A549 (cell line): ENCODE measurements around the gene ARSD. TPM values are rescaled to one million over a fixed set of nuclear protein-coding genes. Genes with fewer than 3 reads are reported as not detected.
"Not testable (repeated sequence)": the region's sequence is repeated elsewhere in the genome, so short reads cannot be mapped to it uniquely, and the experiment has no call there.

Experiments
- ATAC-seq, 2 experiments: fragments of 200-7000 bp in 1 of 2; fragments of >200 bp in 1 of 2; cut with Nextera tagmentation in 1 of 2; cut with Tn5 transposase in 1 of 2; 3 replicates each; pipeline versions ENCODE4 v1.8.0 to v1.9.1; 2018 to 2020; ENCODE audit warnings: mild to moderate bottlenecking in 1 of 2, moderate library complexity in 1 of 2
- CTCF ChIA-PET: fragments of 300-600 bp; sonication (Branson Sonifier 250); formaldehyde crosslinking; extraction: SDS; loops from one replicate; lab custom pipeline; 2021; ENCODE audit warnings: antibody characterized with exemption, inconsistent platforms; lab: Yijun Ruan, JAX
- POLR2A ChIA-PET: fragments of 350-600 bp; formaldehyde crosslinking; extraction: SDS; loops from one replicate; lab custom pipeline; 2021; ENCODE audit warnings: antibody characterized with exemption, inconsistent platforms; lab: Yijun Ruan, JAX
- DNase-seq, 2 experiments: peaks; one replicate each; pipeline versions ENCODE4 v3.0.0 to v3.0.0-alpha.2; 2011 to 2016; ENCODE audit warnings: low read depth in 1 of 2, low spot score in 1 of 2
- FAIRE-seq: peaks from 2 replicates; lab custom pipeline; 2011; peaks lifted over from hg19 to GRCh38; lab: Jason Lieb, UNC
- H3K27ac ChIP-seq, 2 experiments: fragments of >200 bp; sonication (Bioruptor Twin); formaldehyde crosslinking; 3 replicates each; pipeline ENCODE4 v1.5.1; 2016 to 2017
- H3K4me1 ChIP-seq: fragments of >200 bp; sonication (Bioruptor Twin); formaldehyde crosslinking; 3 replicates; pipeline ENCODE4 v1.6.1; 2016
- H3K4me2 ChIP-seq: fragments of >200 bp; sonication (Bioruptor Twin); formaldehyde crosslinking; 3 replicates; pipeline ENCODE4 v1.6.1; 2016
- H3K4me3 ChIP-seq: fragments of >200 bp; sonication (Bioruptor Twin); formaldehyde crosslinking; 3 replicates; pipeline ENCODE4 v1.5.1; 2016
- H3K9me3 ChIP-seq: fragments of >200 bp; sonication (Bioruptor Twin); formaldehyde crosslinking; 3 replicates; pipeline ENCODE4 v1.6.1; 2016
- CBX2 ChIP-seq: fragments of 200-600 bp; sonication (generic); IDR thresholded peaks from 2 replicates; pipeline ENCODE4 v1.6.1; 2016; ENCODE audit warnings: low read depth, mild to moderate bottlenecking, borderline replicate concordance
- CEBPB ChIP-seq, 2 experiments: fragments of >200 bp in 1 of 2; sonication (Bioruptor Twin) in 1 of 2; formaldehyde crosslinking in 1 of 2; IDR thresholded peaks; 2 replicates each; pipeline ENCODE4 v1.6.1; 2012 to 2016
- EHMT2 ChIP-seq: fragments of 200-600 bp; sonication (generic); IDR thresholded peaks from 2 replicates; pipeline ENCODE4 v1.6.1; 2016; ENCODE audit warnings: antibody characterized with exemption, low read depth, mild to moderate bottlenecking, moderate library complexity
- EP300 ChIP-seq, 2 experiments: fragments of >200 bp; sonication (Bioruptor Twin); formaldehyde crosslinking; IDR thresholded peaks; 2 replicates in 1 of 2; 3 replicates in 1 of 2; pipeline ENCODE4 v1.6.1; 2016 to 2017
- ESRRA ChIP-seq: fragments of 150-350 bp; IDR thresholded peaks from 2 replicates; pipeline ENCODE4 v1.6.1; 2014; ENCODE audit warnings: mild to moderate bottlenecking, low read length, borderline replicate concordance
- FOSB ChIP-seq: fragments of 250-450 bp; sonication (Bioruptor Pico); IDR thresholded peaks from 2 replicates; pipeline ENCODE4 v1.5.0; 2020; ENCODE audit warnings: mild to moderate bottlenecking, moderate library complexity
- FOSL2 ChIP-seq, 2 experiments: fragments of 450-650 bp in 1 of 2; fragments of >200 bp in 1 of 2; sonication (Bioruptor Twin) in 1 of 2; formaldehyde crosslinking; IDR thresholded peaks; 2 replicates each; pipeline versions ENCODE4 v1.5.0 to v1.6.1; 2016 to 2020; ENCODE audit warnings: mild to moderate bottlenecking in 1 of 2, moderate library complexity in 1 of 2
- FOXS1 ChIP-seq: fragments of 250-450 bp; sonication (Bioruptor Pico); IDR thresholded peaks from 2 replicates; pipeline ENCODE4 v1.5.0; 2020; ENCODE audit warnings: mild to moderate bottlenecking, moderate library complexity
- HES2 ChIP-seq: fragments of >200 bp; sonication (Bioruptor Twin); formaldehyde crosslinking; IDR thresholded peaks from 2 replicates; pipeline ENCODE4 v1.6.1; 2016
- HEYL ChIP-seq: fragments of 250-450 bp; sonication (Bioruptor Pico); IDR thresholded peaks from 2 replicates; pipeline ENCODE4 v1.8.0; 2021; ENCODE audit warnings: mild to moderate bottlenecking, moderate library complexity
- HMGXB4 ChIP-seq: fragments of 250-450 bp; sonication (Bioruptor Pico); IDR thresholded peaks from 2 replicates; pipeline ENCODE4 v1.5.0; 2021; ENCODE audit warnings: mild to moderate bottlenecking, moderate library complexity, borderline replicate concordance
- HOXB13 ChIP-seq: fragments of 250-450 bp; sonication (Bioruptor Pico); IDR thresholded peaks from 2 replicates; pipeline ENCODE4 v1.5.0; 2020; ENCODE audit warnings: low read depth, mild to moderate bottlenecking, moderate library complexity
- MAZ ChIP-seq: fragments of 150-350 bp; IDR thresholded peaks from 2 replicates; pipeline ENCODE4 v1.6.1; 2014; ENCODE audit warnings: antibody characterized with exemption, low read depth, low read length, borderline replicate concordance
- MYC ChIP-seq: IDR thresholded peaks from 2 replicates; pipeline ENCODE4 v1.6.1; 2012; ENCODE audit warnings: mild to moderate bottlenecking, inconsistent platforms, low read length, improper control_type of control experiment, borderline replicate concordance
- NR3C1 ChIP-seq: fragments of >200 bp; sonication (Bioruptor Twin); formaldehyde crosslinking; IDR thresholded peaks from 3 replicates; pipeline ENCODE4 v1.6.1; 2017
- PBX3 ChIP-seq: IDR thresholded peaks from 2 replicates; pipeline ENCODE4 v1.6.1; 2012
- RARB ChIP-seq: fragments of 250-450 bp; sonication (Bioruptor Pico); IDR thresholded peaks from 2 replicates; pipeline ENCODE4 v1.8.0; 2021; ENCODE audit warnings: mild to moderate bottlenecking, moderate library complexity
- RCOR1 ChIP-seq: fragments of 150-350 bp; IDR thresholded peaks from 2 replicates; pipeline ENCODE4 v1.6.1; 2014; ENCODE audit warnings: antibody characterized with exemption, low read length, low read depth
- RFX5 ChIP-seq: fragments of 450-650 bp; IDR thresholded peaks from 2 replicates; pipeline ENCODE4 v1.7.1; 2014; ENCODE audit warnings: antibody characterized with exemption, mild to moderate bottlenecking, moderate library complexity
- RNF2 ChIP-seq: fragments of 200-600 bp; sonication (generic); IDR thresholded peaks from 2 replicates; pipeline ENCODE4 v1.6.1; 2016; ENCODE audit warnings: low read depth, mild to moderate bottlenecking, antibody characterized with exemption, moderate library complexity, borderline replicate concordance
- SREBF2 ChIP-seq: fragments of 450-650 bp; IDR thresholded peaks from 2 replicates; pipeline ENCODE4 v1.6.1; 2014; ENCODE audit warnings: mild to moderate bottlenecking, moderate library complexity
- USF2 ChIP-seq: fragments of 450-650 bp; IDR thresholded peaks from 2 replicates; pipeline ENCODE4 v1.6.1; 2014; ENCODE audit warnings: antibody characterized with exemption
- WGBS: methylation state at CpG from one replicate; pipeline ENCODE4 v1.1.6; 2017; ENCODE audit errors: missing lambda C conversion rate; 5-methylcytosine and 5-hydroxymethylcytosine counted together
- polyA plus RNA-seq, 4 experiments: library from polyadenylated mRNA; depleted of rRNA in 3 of 4; stranded (reverse); fragments of >200 nt; fragmentation: RNase III in 1 of 4; extraction: RNeasy Plus Mini Kit Qiagen cat#74134 plus additional on column Dnase treatment in 1 of 4; gene quantifications; 2 replicates in 3 of 4; 3 replicates in 1 of 4; pipeline ENCODE4 v1.2.3, GENCODE V29; 2011 to 2017

Gene ARSD
- polyA plus RNA-seq, 2 of the 4 experiments (the other 2 are of a cell fraction), result 9.9 to 17.4 TPM

GRCh38 chrX:2955838-2956237, 26.7 kb upstream of the ARSD start:
- no peak for DNase-seq
- Histone ChIP-seq H3K4me3 (no peak overlapping the region), H3K27ac (no peak overlapping the region), H3K4me2 (no peak overlapping the region), H3K4me1 (no peaks in the 10 kb centered on the region), H3K9me3 (no peaks in the 10 kb centered on the region)
- FAIRE-seq, result no peak
- ChIA-PET CTCF (interaction anchor here (1.3 kb wide), 1 partner anchor 52 kb away, joined by 4 read pairs; no protein-coding TSS in a partner anchor), POLR2A (interaction anchor here (0.8 kb wide), 1 partner anchor 13 kb away, joined by 5 read pairs; no protein-coding TSS in a partner anchor)
- 82% methylated on average over 4 of the region's 4 CpGs for WGBS
- no peak for TF ChIP-seq MYC
- no peak for TF ChIP-seq RFX5
- TF ChIP-seq SREBF2, result no peak
- TF ChIP-seq CEBPB (IDR thresholded peaks at IDR 0.05), result no peak
- no peak for TF ChIP-seq HEYL
- no peak for TF ChIP-seq RARB (CRISPR knock-in tag)
- TF ChIP-seq EHMT2, result no peak
- no peak for TF ChIP-seq FOSB
- no peak for TF ChIP-seq HES2
- no peak for TF ChIP-seq FOSL2 (IDR thresholded peaks at IDR 0.05)
- no peak for TF ChIP-seq FOSL2 (CRISPR knock-in tag; IDR thresholded peaks at IDR 0.05)
- no peak for TF ChIP-seq USF2
- no peak for TF ChIP-seq RCOR1
- TF ChIP-seq RNF2, result no peak
- no peak for TF ChIP-seq MAZ
- TF ChIP-seq CBX2, result no peak
- TF ChIP-seq FOXS1 (CRISPR knock-in tag), result no peak
- ATAC-seq, result no peak

GRCh38 chrX:2955281-2955680, 26.1 kb upstream of the ARSD start:
- Histone ChIP-seq H3K27ac (no peak overlapping the region), H3K4me1 (no peaks in the 10 kb centered on the region), H3K4me3 (no peak overlapping the region), H3K9me3 (no peaks in the 10 kb centered on the region), H3K4me2 (no peak overlapping the region)
- FAIRE-seq, result no peak
- ChIA-PET CTCF (interaction anchor here (1.3 kb wide), 2 partner anchors 16 to 52 kb away, joined by 3 to 4 read pairs; no protein-coding TSS in a partner anchor), POLR2A (interaction anchor here (0.8 to 1.1 kb wide), 2 partner anchors 12 to 26 kb away, joined by 3 to 5 read pairs; partner anchors contain the start of gene ARSD)
- ATAC-seq, result no peak
- no peak for DNase-seq
- TF ChIP-seq ESRRA (no peak), NR3C1 (no peak), PBX3 (no peak), HMGXB4 (CRISPR knock-in tag) (no peak)
- TF ChIP-seq, all 56 proteins: peak for 0
- 94% methylated on average over 10 of the region's 10 CpGs for WGBS

- Histone ChIP-seq H3K4me3 (no peak overlapping the region), H3K9me3 (no peaks in the 10 kb centered on the region), H3K27ac (no peak overlapping the region), H3K4me2 (no peak overlapping the region), H3K4me1 (no peaks in the 10 kb centered on the region)
- no peak for DNase-seq
- TF ChIP-seq HOXB13 (CRISPR knock-in tag) (no peak), MAZ (no peak), SREBF2 (no peak), EP300 (IDR thresholded peaks at IDR 0.05) (no peak)
- no peak for ATAC-seq
- FAIRE-seq, result peak; percentile 78
- ChIA-PET POLR2A (interaction anchor here (1.1 kb wide), 1 partner anchor 25 kb away, joined by 3 read pairs; the partner anchor contains the start of gene ARSD), CTCF (interaction anchor here (1.3 kb wide), 2 partner anchors 16 to 51 kb away, joined by 3 to 4 read pairs; no protein-coding TSS in a partner anchor)
- 80% methylated on average over 4 of the region's 4 CpGs for WGBS
These were observed 25.4 kb upstream of the ARSD start for GRCh38 chrX:2954541-2954940.

- H3K4me3 ChIP-seq, H3K9me3 ChIP-seq, CTCF ChIA-PET, POLR2A ChIA-PET, H3K4me2 ChIP-seq, FAIRE-seq, H3K27ac ChIP-seq, ATAC-seq, DNase-seq, H3K4me1 ChIP-seq: not testable (repeated sequence)
- WGBS, result 91% methylated on average over 20 of the region's 20 CpGs
These were observed 8.8 kb upstream of the ARSD start for GRCh38 chrX:2937942-2938341.
